ENCODE data around the gene TBX21. TPM values are rescaled to one million over a fixed set of nuclear protein-coding genes. Genes with fewer than 3 reads are reported as not detected.

TBX21 gene
- total RNA-seq, 1 experiment from 2014 or later, result not detected

GRCh38 chr17:47792457-47792856 lies 59.4 kb downstream of the TBX21 start:
- TF ChIP-seq CTCF (IDR thresholded peaks at IDR 0.05; ENCODE audit: unreplicated experiment), result no peak
- DNase-seq, result no peak
- H3K4me3 Mint-ChIP-seq (ENCODE audit: low read depth, unreplicated experiment), result no peak overlapping the region
- no TSS peak for BruUV-seq (replicated peaks)
- H3K27me3 Mint-ChIP-seq (ENCODE audit: unreplicated experiment), result peaks cover 98% of the 10 kb centered on the region
- no peaks in the 10 kb centered on the region for H3K36me3 Mint-ChIP-seq (ENCODE audit: insufficient read depth, unreplicated experiment)
- intact Hi-C loops (cut with micrococcal nuclease; ENCODE audit: unreplicated experiment), result no loop called here
- CTCF ChIA-PET, result no interaction called here
- H3K9me3 Mint-ChIP-seq (ENCODE audit: low read depth, unreplicated experiment), result no peaks in the 10 kb centered on the region
- H3K27ac Mint-ChIP-seq (ENCODE audit: unreplicated experiment), result no peak overlapping the region
- H3K4me1 Mint-ChIP-seq (ENCODE audit: low read depth, unreplicated experiment), result no peaks in the 10 kb centered on the region

- Mint-ChIP-seq H3K27ac (ENCODE audit: unreplicated experiment) (no peak overlapping the region), H3K36me3 (ENCODE audit: insufficient read depth, unreplicated experiment) (no peaks in the 10 kb centered on the region), H3K9me3 (ENCODE audit: low read depth, unreplicated experiment) (no peaks in the 10 kb centered on the region), H3K4me1 (ENCODE audit: low read depth, unreplicated experiment) (no peaks in the 10 kb centered on the region), H3K27me3 (ENCODE audit: unreplicated experiment) (peaks cover 98% of the 10 kb centered on the region), H3K4me3 (ENCODE audit: low read depth, unreplicated experiment) (no peak overlapping the region)
- CTCF ChIA-PET, result no interaction called here
- DNase-seq, result no peak
- no TSS peak for BruUV-seq (replicated peaks)
- no peak for TF ChIP-seq CTCF (IDR thresholded peaks at IDR 0.05; ENCODE audit: unreplicated experiment)
- intact Hi-C loops (cut with micrococcal nuclease; ENCODE audit: unreplicated experiment), result no loop called here
These were observed 59.9 kb downstream of the TBX21 start for GRCh38 chr17:47792979-47793378.

Other genes starting within 250 kb of the TBX21 start
- gene NPEPPS, start 202.1 kb upstream of the TBX21 start, total RNA-seq (2022), result 331 and 342 TPM in 2 replicates
- 511 and 538 TPM in 2 replicates for gene KPNB1, start 83.3 kb upstream of the TBX21 start, total RNA-seq (2022)
- gene TBKBP1, start 39.1 kb upstream of the TBX21 start, total RNA-seq (2022), result 6.4 and 6.5 TPM in 2 replicates
- gene OSBPL7, start 88.6 kb downstream of the TBX21 start, total RNA-seq (2022), result 58.3 and 58.4 TPM in 2 replicates
- gene MRPL10, start 98.3 kb downstream of the TBX21 start, total RNA-seq (2022), result 70.2 and 84.1 TPM in 2 replicates
- 2.9 and 4.0 TPM in 2 replicates for gene LRRC46, start 98.4 kb downstream of the TBX21 start, total RNA-seq (2022)
- 34.8 and 37.0 TPM in 2 replicates for gene SCRN2, start 108.0 kb downstream of the TBX21 start, total RNA-seq (2022)
- gene SP6, start 117.9 kb downstream of the TBX21 start, total RNA-seq (2022), result 1.1 and 1.2 TPM in 2 replicates
- 21.5 and 22.4 TPM in 2 replicates for gene SP2, start 163.0 kb downstream of the TBX21 start, total RNA-seq (2022)
- 88.0 and 98.5 TPM in 2 replicates for gene PNPO, start 208.3 kb downstream of the TBX21 start, total RNA-seq (2022)
- 30.2 and 49.1 TPM in 2 replicates for gene PRR15L, start 224.6 kb downstream of the TBX21 start, total RNA-seq (2022)
- gene CDK5RAP3, start 237.9 kb downstream of the TBX21 start, total RNA-seq (2022), result 431 and 457 TPM in 2 replicates